Aorta (tissue), 5 donors: Measurements from ENCODE around the gene CROCC2. TPM values are rescaled to one million over a fixed set of nuclear protein-coding genes. Genes with fewer than 3 reads are reported as not detected.

Experiments used
- ATAC-seq: fragments of 200-7000 bp; cut with Tn5 transposase; one replicate; pipeline ENCODE4 v1.9.1; 2022; ENCODE audit warnings: moderate library complexity; ENCODE audit not compliant: low FRiP score
- DNase-seq, 2 donors: peaks; one replicate each; pipeline ENCODE4 v3.0.0-alpha.2; 2020
- H3K27ac ChIP-seq, 2 donors: one replicate each; pipeline ENCODE4 v1.5.1; 2013; ENCODE audit warnings: low read length in 2 of 2, mild to moderate bottlenecking in 2 of 2, moderate library complexity in 2 of 2, control low read depth in 1 of 2, inconsistent platforms in 1 of 2, low read depth in 1 of 2
- H3K27me3 ChIP-seq, 2 donors: one replicate each; pipeline ENCODE4 v1.6.1; 2013; ENCODE audit warnings: control low read depth in 1 of 2, low read length in 1 of 2, mild to moderate bottlenecking in 1 of 2, moderate library complexity in 1 of 2; ENCODE audit not compliant: insufficient read depth in 2 of 2, control insufficient read depth in 1 of 2
- H3K36me3 ChIP-seq, 2 donors: one replicate each; pipeline ENCODE4 v1.6.1; 2013; ENCODE audit warnings: control low read depth in 1 of 2, low read length in 1 of 2, mild to moderate bottlenecking in 1 of 2; ENCODE audit not compliant: insufficient read depth in 2 of 2, control insufficient read depth in 1 of 2
- H3K4me1 ChIP-seq, 2 donors: one replicate each; pipeline ENCODE4 v1.6.1; 2013; ENCODE audit warnings: low read length in 2 of 2, control low read depth in 1 of 2, mild to moderate bottlenecking in 1 of 2, moderate library complexity in 1 of 2; ENCODE audit not compliant: insufficient read depth in 2 of 2, control insufficient read depth in 1 of 2
- H3K4me3 ChIP-seq, 2 donors: one replicate each; pipeline ENCODE4 v1.5.1; 2013; ENCODE audit warnings: low read length in 2 of 2, control low read depth in 1 of 2, mild to moderate bottlenecking in 1 of 2
- H3K9me3 ChIP-seq: one replicate; pipeline ENCODE4 v1.6.1; 2013; ENCODE audit warnings: mild to moderate bottlenecking, low read length; ENCODE audit not compliant: control insufficient read depth
- WGBS, 2 donors: extraction: QIAGEN DNeasy Blood & Tissue Kit; methylation state at CpG; one replicate each; pipeline ENCODE4 v1.1.7; 2013; 5-methylcytosine and 5-hydroxymethylcytosine counted together
- intact Hi-C, 2 donors: fragments of 100-400 bp; cut with DNase I; formaldehyde crosslinking; loops; one replicate each; pipeline versions ENCODE4 v1.14.2 to v1.15.0; 2022
- polyA plus RNA-seq, 2 donors: library from polyadenylated mRNA; stranded (reverse); fragments of 200-250 nt; gene quantifications; one replicate each; pipeline ENCODE4 v1.2.3, GENCODE V29; 2013
- total RNA-seq, 2 donors: library from RNA; stranded (reverse); fragmentation: NEBNext Ultra II Directional; extraction: Animal tissue kit (Norgen Biotek cat#: 25700); gene quantifications; one replicate each; pipeline ENCODE4 v1.2.1, GENCODE V29; 2021
- donor health status: healthy with polysubstance abuse.
- donor health status: Bipolar disorder and iron deficiency.
- donor health status: DM: no; HTN: no; CAD: no.
- donor health status: DM: no; HTN: no; CAD: no.
- donor health status: DM: yes; HTN: yes; CAD: no.

CROCC2 gene
- total and polyA plus RNA-seq, 4 donors: 0.13 to 0.45 TPM; not detected in 2

GRCh38 chr2:240983996-240984498, 77.9 kb downstream of the CROCC2 start:
- no peak overlapping the region for H3K4me3 ChIP-seq
- WGBS, 2 donors: 40 to 45% methylated on average over 18 of the region's 18 CpGs
- H3K36me3 ChIP-seq: no peaks in the 10 kb centered on the region
- ATAC-seq (no peak), DNase-seq (peak; percentile 48 to 75)
- H3K9me3 ChIP-seq: no peaks in the 10 kb centered on the region
- H3K27me3 ChIP-seq: no peaks in the 10 kb centered on the region
- no peak overlapping the region for H3K27ac ChIP-seq
- H3K4me1 ChIP-seq: no peaks in the 10 kb centered on the region
- intact Hi-C loops: no loop called here

GRCh38 chr2:240985881-240986786, 80.0 kb downstream of the CROCC2 start:
- no peak overlapping the region for H3K4me3 ChIP-seq
- no peaks in the 10 kb centered on the region for H3K36me3 ChIP-seq
- DNase-seq: peak; percentile 44 to 69
- WGBS, 2 donors: 86 to 90% methylated on average over 20 of the region's 20 CpGs
- H3K27me3 ChIP-seq: no peaks in the 10 kb centered on the region
- no peaks in the 10 kb centered on the region for H3K4me1 ChIP-seq
- ATAC-seq: no peak
- H3K9me3 ChIP-seq: no peaks in the 10 kb centered on the region
- H3K27ac ChIP-seq: no peak overlapping the region
- intact Hi-C loops: no loop called here

GRCh38 chr2:240986787-240987411, 80.8 kb downstream of the CROCC2 start:
- Histone ChIP-seq H3K27me3 (no peaks in the 10 kb centered on the region), H3K4me1 (no peaks in the 10 kb centered on the region), H3K4me3 (no peak overlapping the region), H3K9me3 (no peaks in the 10 kb centered on the region), H3K36me3 (no peaks in the 10 kb centered on the region), H3K27ac (no peak overlapping the region)
- DNase-seq (peak; percentile 76 to 92), ATAC-seq (peak; percentile 30)
- intact Hi-C loops: no loop called here
- WGBS, 2 donors: 12 to 19% methylated on average over 11 of the region's 11 CpGs

- H3K4me1 ChIP-seq: no peaks in the 10 kb centered on the region
- H3K9me3 ChIP-seq: no peaks in the 10 kb centered on the region
- H3K27me3 ChIP-seq: no peaks in the 10 kb centered on the region
- intact Hi-C loops: no loop called here
- H3K27ac ChIP-seq: no peak overlapping the region
- peak; percentile 47 to 71 for DNase-seq
- no peaks in the 10 kb centered on the region for H3K36me3 ChIP-seq
- no peak for ATAC-seq
- no peak overlapping the region for H3K4me3 ChIP-seq
- 58 to 65% methylated on average over 6 of the region's 6 CpGs for WGBS, 2 donors
Measured at GRCh38 chr2:240987588-240987987, 81.5 kb downstream of the CROCC2 start.

- ATAC-seq (no peak), DNase-seq (peak in 1 of 2 donors; percentile 68)
- no peak overlapping the region for H3K27ac ChIP-seq
- 91 to 93% methylated on average over 3 of the region's 3 CpGs for WGBS, 2 donors
- intact Hi-C loops: no loop called here
- H3K4me3 ChIP-seq: no peak overlapping the region
- H3K27me3 ChIP-seq: no peaks in the 10 kb centered on the region
- no peaks in the 10 kb centered on the region for H3K9me3 ChIP-seq
- no peaks in the 10 kb centered on the region for H3K4me1 ChIP-seq
- no peaks in the 10 kb centered on the region for H3K36me3 ChIP-seq
Measured at GRCh38 chr2:240988146-240988545, 82.0 kb downstream of the CROCC2 start.

- DNase-seq (peak in 1 of 2 donors; percentile 54), ATAC-seq (no peak)
- WGBS, 2 donors: 92 to 95% methylated on average over 6 of the region's 6 CpGs
- no peak overlapping the region for H3K4me3 ChIP-seq
- no peaks in the 10 kb centered on the region for H3K4me1 ChIP-seq
- no peaks in the 10 kb centered on the region for H3K27me3 ChIP-seq
- H3K36me3 ChIP-seq: no peaks in the 10 kb centered on the region
- intact Hi-C loops: no loop called here
- H3K9me3 ChIP-seq: no peaks in the 10 kb centered on the region
- H3K27ac ChIP-seq: no peak overlapping the region
Measured at GRCh38 chr2:240988571-240989271, 82.6 kb downstream of the CROCC2 start.

GRCh38 chr2:240989451-240990265, 83.5 kb downstream of the CROCC2 start:
- Histone ChIP-seq H3K9me3 (no peaks in the 10 kb centered on the region), H3K4me1 (no peaks in the 10 kb centered on the region), H3K27ac (no peak overlapping the region), H3K27me3 (no peaks in the 10 kb centered on the region), H3K4me3 (no peak overlapping the region), H3K36me3 (no peaks in the 10 kb centered on the region)
- intact Hi-C loops: loop anchor here in 1 of 2 donors (5.0 to 10.0 kb wide), 2 partner anchors 72 to 425 kb away; partner anchors contain the start of genes DUSP28 and RNPEPL1
- ATAC-seq (no peak), DNase-seq (peak; percentile 47 to 82)
- WGBS, 2 donors: 79 to 80% methylated on average over 17 of the region's 17 CpGs

- intact Hi-C loops: loop anchor here in 1 of 2 donors (5.0 to 10.0 kb wide), 2 partner anchors 73 to 425 kb away; partner anchors contain the start of genes DUSP28 and RNPEPL1
- Histone ChIP-seq H3K4me3 (no peak overlapping the region), H3K36me3 (no peaks in the 10 kb centered on the region), H3K27ac (no peak overlapping the region), H3K27me3 (no peaks in the 10 kb centered on the region), H3K4me1 (peaks cover 0 to 2% of the 10 kb centered on the region in 2 donors), H3K9me3 (no peaks in the 10 kb centered on the region)
- 84 to 87% methylated on average over 2 of the region's 2 CpGs for WGBS, 2 donors
- no peak for ATAC-seq
- DNase-seq: no peak
Measured at GRCh38 chr2:240990266-240990529, 84.1 kb downstream of the CROCC2 start.
